Tibial nerve (tissue), 4 donors: ENCODE results near the gene RSRC1.

ENCODE experiments used
- CTCF ChIP-seq, 5 experiments: fragments of 200-600 bp in 3 of 5; fragments of 450-650 bp in 2 of 5; sonication (generic) in 3 of 5; IDR thresholded peaks; one replicate each; pipeline ENCODE4 v1.5.1; 2016 to 2019; ENCODE audit warnings: antibody characterized with exemption in 5 of 5, mild to moderate bottlenecking in 3 of 5, moderate library complexity in 2 of 5
- EP300 ChIP-seq, 2 donors: sonication (generic); formaldehyde crosslinking; IDR thresholded peaks; one replicate each; pipeline ENCODE4 v1.6.1; 2017; ENCODE audit warnings: antibody characterized with exemption in 2 of 2, mild to moderate bottlenecking in 1 of 2

- TF ChIP-seq CTCF (IDR thresholded peaks at IDR 0.05) (no peak), EP300 (IDR thresholded peaks at IDR 0.05) (no peak)
Measured at GRCh38 chr3:158312560-158313141, 202.8 kb downstream of the RSRC1 start.
